Spleen (tissue), 7 donors: ENCODE measurements around the gene HCRT.

Source experiments
- POLR2AphosphoS5 ChIP-seq, 3 donors: sonication (generic); formaldehyde crosslinking; IDR thresholded peaks; one replicate each; pipeline ENCODE4 v1.5.1; 2017; ENCODE audit warnings: antibody characterized with exemption in 3 of 3
- TF ChIP-seq, protein P1 (sequence below), 11 experiments: fragments of 200-600 bp in 7 of 11; fragments of 450-650 bp in 4 of 11; sonication (generic) in 4 of 11; IDR thresholded peaks in 8 of 11; conservative IDR thresholded peaks in 3 of 11; 1 replicate in 7 of 11; 2 replicates in 4 of 11; pipeline versions ENCODE4 v1.4.0 to v1.8.0; 2016 to 2021; ENCODE audit warnings: antibody characterized with exemption in 11 of 11, inconsistent platforms in 4 of 11, mild to moderate bottlenecking in 1 of 11
- donor health status: DM: no; HTN: no; CAD: no; lungs with moderate emphysema.
- donor health status: DM: no; HTN: no; CAD: no.
- donor health status: DM: no; HTN: no; CAD: no.

DNA sequence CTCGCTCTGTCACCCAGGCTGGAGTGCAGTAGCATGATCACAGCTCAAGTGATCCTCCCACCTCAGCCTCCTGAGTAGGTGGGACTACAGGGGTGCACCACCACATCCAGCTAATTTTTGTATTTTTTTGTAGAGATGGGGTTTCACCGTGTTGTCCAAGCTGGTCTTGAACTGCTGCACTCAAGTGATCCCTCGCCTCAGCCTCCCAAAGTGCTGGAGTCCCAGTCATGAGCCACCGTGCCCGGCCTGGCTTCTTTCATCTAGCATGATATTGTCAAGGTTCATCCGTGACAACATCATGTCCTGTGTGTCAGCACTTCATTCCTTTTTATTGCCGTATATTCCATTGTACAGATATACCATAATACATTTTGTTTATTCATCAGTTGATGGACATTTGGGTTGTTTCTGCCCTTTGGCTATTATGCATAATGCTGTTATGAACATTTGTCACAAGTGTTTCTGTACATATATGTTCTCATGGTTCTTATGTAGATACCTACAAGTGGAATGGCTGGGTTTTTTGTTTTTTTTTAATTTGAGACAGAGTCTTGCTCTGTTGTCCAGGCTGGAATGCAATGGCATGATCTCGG is 12.4 kb upstream of the HCRT start:
- TF ChIP-seq, protein P1, sequence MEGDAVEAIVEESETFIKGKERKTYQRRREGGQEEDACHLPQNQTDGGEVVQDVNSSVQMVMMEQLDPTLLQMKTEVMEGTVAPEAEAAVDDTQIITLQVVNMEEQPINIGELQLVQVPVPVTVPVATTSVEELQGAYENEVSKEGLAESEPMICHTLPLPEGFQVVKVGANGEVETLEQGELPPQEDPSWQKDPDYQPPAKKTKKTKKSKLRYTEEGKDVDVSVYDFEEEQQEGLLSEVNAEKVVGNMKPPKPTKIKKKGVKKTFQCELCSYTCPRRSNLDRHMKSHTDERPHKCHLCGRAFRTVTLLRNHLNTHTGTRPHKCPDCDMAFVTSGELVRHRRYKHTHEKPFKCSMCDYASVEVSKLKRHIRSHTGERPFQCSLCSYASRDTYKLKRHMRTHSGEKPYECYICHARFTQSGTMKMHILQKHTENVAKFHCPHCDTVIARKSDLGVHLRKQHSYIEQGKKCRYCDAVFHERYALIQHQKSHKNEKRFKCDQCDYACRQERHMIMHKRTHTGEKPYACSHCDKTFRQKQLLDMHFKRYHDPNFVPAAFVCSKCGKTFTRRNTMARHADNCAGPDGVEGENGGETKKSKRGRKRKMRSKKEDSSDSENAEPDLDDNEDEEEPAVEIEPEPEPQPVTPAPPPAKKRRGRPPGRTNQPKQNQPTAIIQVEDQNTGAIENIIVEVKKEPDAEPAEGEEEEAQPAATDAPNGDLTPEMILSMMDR (IDR thresholded peaks at IDR 0.05 in 8 of 11, conservative IDR thresholded peaks at IDR 0.05 in 3 of 11), result no peak
- TF ChIP-seq POLR2AphosphoS5 (IDR thresholded peaks at IDR 0.05), result no peak
